Muscle layer of colon (tissue), 2 donors: Measurements from ENCODE around the gene NECTIN3.

ENCODE experiments used
- H3K27ac ChIP-seq: one replicate; pipeline ENCODE4 v1.7.0; 2013; ENCODE audit warnings: low read depth, mild to moderate bottlenecking, low read length, moderate library complexity
- H3K27me3 ChIP-seq, 2 donors: one replicate each; pipeline ENCODE4 v1.7.0; 2013; ENCODE audit warnings: low read length in 2 of 2, mild to moderate bottlenecking in 2 of 2; ENCODE audit not compliant: insufficient read depth in 2 of 2, control insufficient read depth in 1 of 2
- H3K36me3 ChIP-seq: one replicate; pipeline ENCODE4 v1.7.0; 2013; ENCODE audit warnings: mild to moderate bottlenecking, low read length; ENCODE audit not compliant: insufficient read depth
- H3K4me1 ChIP-seq: one replicate; pipeline ENCODE4 v1.7.0; 2013; ENCODE audit warnings: mild to moderate bottlenecking, low read length; ENCODE audit not compliant: insufficient read depth
- H3K4me3 ChIP-seq, 2 donors: one replicate each; pipeline ENCODE4 v1.7.0; 2013; ENCODE audit warnings: low read length in 2 of 2, low read depth in 1 of 2, mild to moderate bottlenecking in 1 of 2, moderate library complexity in 1 of 2
- H3K9ac ChIP-seq: one replicate; pipeline ENCODE4 v1.7.0; 2013; ENCODE audit warnings: low read length
- H3K9me3 ChIP-seq: one replicate; pipeline ENCODE4 v1.7.0; 2013; ENCODE audit warnings: mild to moderate bottlenecking, low read length
- donor health status: abdominal sarcoma.
- donor health status: Adenocarcinoma of cecum.

NECTIN3 gene

DNA sequence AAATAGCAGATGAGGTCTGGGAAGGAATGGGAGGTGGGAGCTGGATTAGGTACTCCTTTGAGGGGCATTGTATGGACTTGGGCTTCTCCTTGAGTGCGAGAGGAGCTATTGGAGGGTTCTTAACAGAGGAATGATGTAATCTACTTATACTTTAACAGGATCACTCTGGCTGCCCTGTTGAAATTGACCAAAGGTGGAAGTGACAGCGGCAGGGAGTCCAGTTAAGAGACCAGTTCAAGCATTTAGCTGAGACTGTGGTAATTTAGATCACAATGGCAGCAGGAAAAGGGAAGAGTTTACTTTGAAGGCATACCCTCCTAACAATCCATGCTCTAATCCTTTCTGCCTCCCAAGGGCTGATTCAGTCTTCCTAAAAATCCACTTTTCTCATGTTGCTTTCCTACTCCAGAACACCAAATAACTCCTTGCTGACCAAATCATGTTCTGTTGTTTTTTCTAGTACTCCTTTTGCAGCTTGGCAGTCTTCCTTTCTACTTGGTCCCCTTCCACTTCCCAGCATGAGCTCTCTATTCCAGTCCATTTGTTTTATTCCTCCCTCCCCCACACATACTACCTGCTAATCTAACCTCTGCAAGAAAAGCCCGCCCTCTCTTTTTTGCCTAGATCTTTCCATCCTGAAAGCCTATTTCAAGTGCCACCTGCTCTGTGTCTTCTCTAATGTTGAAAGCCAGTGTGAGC, 139.4 kb downstream of the NECTIN3 start:
- Histone ChIP-seq H3K9ac (no peak overlapping the region), H3K4me1 (no peaks in the 10 kb centered on the region), H3K9me3 (no peaks in the 10 kb centered on the region), H3K27me3 (no peaks in the 10 kb centered on the region), H3K36me3 (no peaks in the 10 kb centered on the region), H3K4me3 (no peak overlapping the region), H3K27ac (no peak overlapping the region)

DNA sequence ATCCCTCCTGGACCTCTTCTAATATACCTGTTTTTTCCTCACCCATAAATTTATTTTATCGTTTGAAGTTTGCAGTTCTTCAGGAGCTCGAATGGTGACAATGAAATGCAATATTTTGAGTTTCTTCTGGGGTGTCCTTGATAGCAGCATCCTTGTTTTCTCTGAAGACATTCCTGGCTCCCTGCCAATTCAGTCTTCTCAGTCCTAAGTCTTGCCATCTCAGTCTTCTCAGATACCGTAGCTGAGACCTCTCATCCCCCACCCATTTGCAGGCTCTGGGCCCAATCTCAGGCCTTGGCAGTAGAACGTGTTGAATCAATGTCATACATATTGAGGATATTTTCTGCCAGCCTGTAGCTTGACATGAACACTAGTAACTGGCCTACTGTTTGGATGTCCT, 140.9 kb downstream of the NECTIN3 start:
- Histone ChIP-seq H3K9me3 (no peaks in the 10 kb centered on the region), H3K4me3 (no peak overlapping the region), H3K36me3 (no peaks in the 10 kb centered on the region), H3K27ac (no peak overlapping the region), H3K27me3 (no peaks in the 10 kb centered on the region), H3K4me1 (no peaks in the 10 kb centered on the region), H3K9ac (no peak overlapping the region)

DNA sequence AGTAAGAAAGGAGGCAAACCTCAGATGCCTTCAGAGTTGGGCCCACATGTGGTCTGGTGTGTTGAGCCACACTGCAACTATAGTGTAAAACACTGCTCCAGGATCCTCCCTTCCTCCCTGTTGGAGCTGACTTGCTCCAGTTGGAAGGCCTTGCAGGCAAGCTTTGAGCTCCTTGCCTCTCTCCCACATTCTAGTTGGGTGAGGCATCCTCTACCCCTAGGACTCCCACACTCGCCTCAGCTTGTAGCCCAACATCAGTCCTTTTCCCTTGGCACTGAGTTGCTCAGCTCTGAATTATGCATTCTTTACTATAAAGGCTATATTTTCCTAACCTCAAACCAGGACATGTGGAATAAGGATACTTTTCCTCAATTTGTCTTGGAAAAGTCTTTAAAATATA, 143.9 kb downstream of the NECTIN3 start:
- Histone ChIP-seq H3K9me3 (no peaks in the 10 kb centered on the region), H3K27ac (no peak overlapping the region), H3K4me3 (no peak overlapping the region), H3K9ac (no peak overlapping the region), H3K4me1 (peaks cover 4% of the 10 kb centered on the region), H3K27me3 (no peaks in the 10 kb centered on the region), H3K36me3 (no peaks in the 10 kb centered on the region)

DNA sequence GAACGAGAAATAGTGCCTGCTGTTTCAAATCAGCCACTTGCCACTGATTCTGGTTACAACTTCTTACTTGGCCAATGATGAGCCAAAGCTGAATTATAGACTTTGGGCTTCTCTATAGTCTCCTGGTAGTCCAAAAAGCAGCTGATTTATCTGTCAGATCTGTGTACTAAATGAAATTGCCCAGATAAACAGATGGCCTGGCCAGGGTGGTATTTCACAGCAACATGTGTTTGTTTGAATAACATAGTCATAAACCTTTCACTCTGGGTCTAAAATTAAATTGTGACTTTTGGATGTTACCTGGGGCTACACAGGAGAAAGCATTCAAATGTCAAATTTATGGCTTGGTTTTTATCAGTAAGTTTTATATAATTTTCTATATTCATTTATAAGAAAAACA, 147.0 kb downstream of the NECTIN3 start:
- H3K27ac ChIP-seq = no peak overlapping the region
- peaks cover 4% of the 10 kb centered on the region for H3K4me1 ChIP-seq
- H3K9ac ChIP-seq = no peak overlapping the region
- H3K9me3 ChIP-seq = no peaks in the 10 kb centered on the region
- no peaks in the 10 kb centered on the region for H3K27me3 ChIP-seq
- H3K4me3 ChIP-seq = no peak overlapping the region
- H3K36me3 ChIP-seq = no peaks in the 10 kb centered on the region

DNA sequence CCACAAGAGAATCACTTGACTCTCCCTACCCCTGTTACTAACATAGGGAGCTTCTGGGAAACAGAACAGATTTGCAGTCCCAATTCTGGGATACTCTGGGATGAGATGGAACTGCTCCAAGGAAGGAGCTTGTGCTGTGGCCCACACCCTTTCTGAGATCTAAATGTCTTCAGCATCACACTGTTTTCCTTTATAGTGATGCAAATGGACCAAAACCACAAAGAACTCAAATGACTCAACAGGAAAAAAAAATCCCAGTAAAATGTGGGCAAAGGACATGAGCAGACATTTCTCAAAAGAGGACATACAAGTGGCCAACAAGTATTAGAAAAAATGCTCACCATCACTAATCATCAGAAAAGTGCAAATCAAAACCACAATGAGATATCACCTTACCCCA, 155.6 kb downstream of the NECTIN3 start:
- H3K36me3 ChIP-seq = no peaks in the 10 kb centered on the region

DNA sequence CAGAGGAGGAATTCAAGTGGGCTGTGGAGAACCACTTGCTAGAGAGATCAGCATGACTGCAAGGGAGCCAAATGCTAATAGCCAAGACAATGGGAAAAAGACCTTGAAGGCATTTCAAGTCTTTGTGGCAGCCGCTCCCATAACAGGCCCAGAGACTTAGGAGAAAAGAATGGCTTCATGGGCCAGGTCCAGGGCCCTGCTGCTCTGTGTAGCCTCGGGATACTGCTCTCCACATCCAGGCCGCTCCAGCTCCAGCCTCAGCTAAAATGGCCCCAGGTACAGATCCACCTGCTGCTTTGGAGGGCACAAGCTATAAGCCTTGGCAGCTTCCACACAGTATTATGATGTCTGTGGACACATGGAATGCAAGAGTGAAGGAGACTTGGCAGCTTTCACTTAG, 157.7 kb downstream of the NECTIN3 start:
- H3K9ac ChIP-seq = no peak overlapping the region
- H3K27ac ChIP-seq = no peak overlapping the region
- no peaks in the 10 kb centered on the region for H3K27me3 ChIP-seq
- no peaks in the 10 kb centered on the region for H3K36me3 ChIP-seq
- H3K9me3 ChIP-seq = no peaks in the 10 kb centered on the region
- H3K4me1 ChIP-seq = no peaks in the 10 kb centered on the region
- H3K4me3 ChIP-seq = no peak overlapping the region

More for the DNA sequence above, 155.6 kb downstream of the NECTIN3 start:
- no peaks in the 10 kb centered on the region for H3K9me3 ChIP-seq
- H3K4me3 ChIP-seq = no peak overlapping the region
- H3K27me3 ChIP-seq = no peaks in the 10 kb centered on the region
- H3K9ac ChIP-seq = no peak overlapping the region
- H3K27ac ChIP-seq = no peak overlapping the region
- H3K4me1 ChIP-seq = no peaks in the 10 kb centered on the region

DNA sequence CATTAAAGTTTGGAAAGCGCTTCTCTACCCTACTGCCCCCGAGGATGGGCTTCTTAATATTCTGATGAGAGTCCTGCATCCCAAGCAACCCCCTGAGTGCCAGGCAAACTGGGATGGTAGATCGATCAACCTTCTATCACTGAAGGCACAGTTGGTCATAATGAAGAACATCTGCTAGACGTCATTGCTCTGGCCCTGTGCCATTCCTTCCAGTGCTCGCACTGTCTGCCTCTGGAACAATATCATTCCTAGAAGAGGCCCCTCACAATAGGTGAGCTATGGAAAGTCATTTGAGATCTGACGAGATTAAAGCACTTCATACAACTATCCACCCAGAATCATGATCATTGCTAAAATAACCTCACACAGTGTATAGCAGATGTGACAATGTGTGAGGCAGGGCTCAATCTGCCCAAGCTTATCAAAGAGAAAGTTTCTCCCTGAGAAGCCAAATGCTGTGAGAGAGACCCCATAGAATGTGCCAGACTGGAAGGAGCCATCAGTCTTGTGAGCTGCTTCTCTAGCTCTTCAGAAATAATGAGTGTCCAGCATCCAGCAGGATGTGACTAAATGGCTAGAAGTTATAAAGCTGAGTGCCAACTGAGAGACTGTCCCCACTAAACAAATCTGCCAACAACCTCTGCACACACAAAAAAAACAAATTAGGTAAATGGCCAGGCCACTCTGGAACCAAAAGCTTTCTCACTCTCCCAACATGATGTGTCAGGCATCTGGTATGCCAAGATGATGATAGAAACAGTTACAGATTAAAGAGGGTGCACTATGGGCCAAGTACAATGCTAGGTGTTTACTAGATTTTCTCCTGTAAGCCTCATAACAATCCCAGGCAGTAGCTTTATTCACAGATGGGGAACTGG, 165.5 kb downstream of the NECTIN3 start:
- no peak overlapping the region for H3K9ac ChIP-seq
- no peaks in the 10 kb centered on the region for H3K36me3 ChIP-seq
- H3K4me3 ChIP-seq = no peak overlapping the region
- H3K27me3 ChIP-seq = no peaks in the 10 kb centered on the region
- H3K4me1 ChIP-seq = no peaks in the 10 kb centered on the region
- H3K9me3 ChIP-seq = no peaks in the 10 kb centered on the region
- H3K27ac ChIP-seq = no peak overlapping the region

DNA sequence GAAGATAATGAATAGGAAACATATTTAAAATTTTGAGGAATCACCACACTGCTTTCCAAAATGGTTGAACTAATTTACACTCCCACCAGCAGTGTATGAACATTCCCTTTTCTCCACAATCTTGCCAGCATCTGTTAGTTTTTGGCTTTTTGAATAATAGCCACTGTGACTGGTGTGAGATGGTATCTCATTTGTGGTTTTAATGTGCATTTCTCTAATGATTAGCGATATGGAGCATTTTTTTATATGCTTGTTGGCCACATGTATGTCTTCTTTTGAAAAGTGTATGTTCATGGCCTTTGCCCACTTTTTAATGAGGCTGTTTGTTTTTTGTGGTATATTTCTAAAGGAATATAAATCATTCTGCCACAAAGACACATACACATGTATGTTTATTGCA, 166.3 kb downstream of the NECTIN3 start:
- Histone ChIP-seq H3K27me3 (no peaks in the 10 kb centered on the region), H3K9ac (no peak overlapping the region), H3K36me3 (no peaks in the 10 kb centered on the region), H3K27ac (no peak overlapping the region), H3K4me3 (no peak overlapping the region), H3K9me3 (no peaks in the 10 kb centered on the region), H3K4me1 (no peaks in the 10 kb centered on the region)

DNA sequence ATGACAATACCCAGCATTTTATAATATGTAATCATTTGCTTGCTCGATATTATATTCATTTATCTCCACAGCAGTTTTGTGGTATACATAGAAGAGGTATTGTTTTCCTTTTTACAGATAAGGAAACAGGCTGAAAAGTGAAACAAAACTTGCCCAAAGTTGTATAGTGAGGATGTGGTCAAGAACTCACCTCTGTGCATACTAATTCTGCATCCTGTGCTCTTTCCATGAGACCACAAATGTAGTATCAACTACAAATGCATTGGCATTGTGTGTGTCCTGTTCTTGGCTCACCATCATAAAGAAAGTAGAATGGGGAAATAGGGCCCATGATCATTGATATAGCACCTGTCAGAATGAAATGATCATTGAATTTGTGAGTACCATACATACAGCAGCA, 167.3 kb downstream of the NECTIN3 start:
- no peaks in the 10 kb centered on the region for H3K4me1 ChIP-seq
- no peak overlapping the region for H3K9ac ChIP-seq
- no peaks in the 10 kb centered on the region for H3K27me3 ChIP-seq
- no peak overlapping the region for H3K27ac ChIP-seq
- H3K9me3 ChIP-seq = no peaks in the 10 kb centered on the region
- H3K4me3 ChIP-seq = no peak overlapping the region
- no peaks in the 10 kb centered on the region for H3K36me3 ChIP-seq

DNA sequence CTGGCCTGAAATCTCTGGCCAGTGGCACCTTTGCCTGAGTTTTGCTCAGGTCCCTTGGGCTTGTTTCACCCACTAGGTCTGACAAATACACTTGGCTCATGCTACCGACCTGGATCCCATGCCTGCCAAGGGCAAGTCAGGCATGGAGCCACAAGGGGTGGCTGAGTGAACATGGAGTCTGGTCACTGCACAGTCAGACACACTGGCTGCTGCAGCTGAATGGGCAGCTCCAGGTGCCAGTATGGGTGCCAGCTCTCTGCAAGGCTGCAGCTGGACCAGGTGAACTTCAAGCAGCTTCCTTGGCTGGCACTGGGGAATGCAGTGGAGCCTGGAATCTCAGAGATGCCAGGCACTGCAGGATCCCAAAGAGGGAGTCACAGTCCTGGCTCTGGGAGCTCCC, 170.3 kb downstream of the NECTIN3 start:
- Histone ChIP-seq H3K27ac (no peak overlapping the region), H3K4me3 (no peak overlapping the region), H3K36me3 (no peaks in the 10 kb centered on the region), H3K9ac (no peak overlapping the region), H3K27me3 (no peaks in the 10 kb centered on the region), H3K9me3 (no peaks in the 10 kb centered on the region), H3K4me1 (no peaks in the 10 kb centered on the region)
